Thyroid gland (tissue), 4 donors: ENCODE results near the gene ARHGAP24.

ENCODE experiments used
- CTCF ChIP-seq, 6 experiments: fragments of 200-600 bp in 3 of 6; fragments of 450-650 bp in 3 of 6; sonication (generic) in 3 of 6; IDR thresholded peaks; one replicate each; pipeline ENCODE4 v1.5.1; 2016 to 2019; ENCODE audit warnings: antibody characterized with exemption in 6 of 6, mild to moderate bottlenecking in 2 of 6, inconsistent platforms in 1 of 6, moderate library complexity in 1 of 6
- POLR2A ChIP-seq, 2 donors: fragments of 450-650 bp; IDR thresholded peaks; one replicate each; pipeline ENCODE4 v1.6.1; 2017; ENCODE audit warnings: antibody characterized with exemption in 2 of 2, mild to moderate bottlenecking in 2 of 2, moderate library complexity in 1 of 2

GRCh38 chr4:85864259-85865205 lies 389.6 kb downstream of the ARHGAP24 start:
- TF ChIP-seq CTCF (IDR thresholded peaks at IDR 0.05): no peak
- TF ChIP-seq POLR2A (IDR thresholded peaks at IDR 0.05): no peak
